H7 (cell line): ENCODE measurements around the gene STRA6. TPM values are rescaled to one million over a fixed set of nuclear protein-coding genes. Genes with fewer than 3 reads are reported as not detected.
A peak's percentile ranks its signal among the peaks of the same experiment; 100 is the strongest.

Source experiments
- DNase-seq: peaks from one replicate; pipeline ENCODE4 v3.0.0; 2012
- H3K27me3 ChIP-seq: 2 replicates; pipeline ENCODE4 v1.6.0; 2011; ENCODE audit warnings: mild to moderate bottlenecking, low read length; ENCODE audit not compliant: control insufficient read depth, insufficient read depth
- H3K36me3 ChIP-seq: replicated peaks from 2 replicates; pipeline ENCODE4 v1.5.1; 2011; ENCODE audit warnings: low read length; ENCODE audit not compliant: control insufficient read depth, insufficient read depth
- H3K4me3 ChIP-seq: 2 replicates; pipeline ENCODE4 v1.5.1; 2011; ENCODE audit warnings: low read depth, mild to moderate bottlenecking, control low read depth, low read length, moderate library complexity; ENCODE audit not compliant: insufficient read depth
- total RNA-seq: library from RNA; depleted of rRNA; stranded (reverse); fragments of >200 nt; shearing (Covaris generic); gene quantifications from 2 replicates; pipeline ENCODE4 v1.2.3, GENCODE V29; 2014

Gene STRA6
- total RNA-seq, 1 experiment from 2014 or later: 10.3 TPM

- no peaks in the 10 kb centered on the region for H3K36me3 ChIP-seq
- H3K27me3 ChIP-seq: peaks cover 4% of the 10 kb centered on the region
- H3K4me3 ChIP-seq: no peak overlapping the region
- no peak for DNase-seq
These were observed 31.9 kb upstream of the STRA6 start for GRCh38 chr15:74234598-74234875.

DNA sequence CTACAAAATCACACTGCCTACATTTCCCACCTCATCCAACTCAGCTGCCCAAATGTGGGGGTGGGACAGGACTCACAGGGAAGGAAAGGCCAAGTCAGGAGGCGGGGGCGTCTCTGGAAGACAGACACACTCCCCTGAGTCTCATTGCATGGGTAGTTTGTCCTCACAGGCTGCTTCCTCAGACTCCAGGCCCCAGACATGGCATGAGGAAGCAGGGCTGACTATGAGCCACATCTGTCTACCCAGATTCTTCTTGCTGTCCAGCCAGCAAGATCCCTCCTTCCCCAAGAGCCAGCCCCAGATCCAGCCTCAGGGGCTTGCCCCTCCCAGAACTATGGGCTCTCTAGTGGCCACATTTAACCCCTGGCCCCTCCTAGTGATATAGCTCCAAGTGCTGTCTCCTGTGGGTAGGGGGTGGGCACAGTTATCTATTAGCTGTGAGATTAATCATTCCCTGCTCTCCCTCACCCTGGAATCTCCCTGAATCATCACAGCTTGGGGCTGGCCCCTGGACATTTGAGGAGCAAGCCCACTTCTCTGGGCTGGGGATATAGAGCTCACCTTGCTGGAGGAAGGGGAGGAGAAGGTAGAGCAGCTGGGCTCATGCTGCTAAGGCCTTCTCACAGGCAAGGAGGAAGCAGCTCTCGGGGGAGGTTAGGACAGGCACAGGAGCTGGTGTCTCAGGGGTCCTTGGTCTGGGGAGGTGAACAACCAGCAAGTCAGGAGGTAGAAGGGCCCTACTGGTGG is 31.4 kb upstream of the STRA6 start:
- H3K4me3 ChIP-seq: no peak overlapping the region
- H3K36me3 ChIP-seq: no peaks in the 10 kb centered on the region
- H3K27me3 ChIP-seq: peaks cover 4% of the 10 kb centered on the region
- peak; percentile 50 for DNase-seq

GRCh38 chr15:74233373-74233772 is 30.8 kb upstream of the STRA6 start:
- Histone ChIP-seq H3K27me3 (peaks cover 4% of the 10 kb centered on the region), H3K36me3 (no peaks in the 10 kb centered on the region), H3K4me3 (no peak overlapping the region)
- DNase-seq: no peak

DNA sequence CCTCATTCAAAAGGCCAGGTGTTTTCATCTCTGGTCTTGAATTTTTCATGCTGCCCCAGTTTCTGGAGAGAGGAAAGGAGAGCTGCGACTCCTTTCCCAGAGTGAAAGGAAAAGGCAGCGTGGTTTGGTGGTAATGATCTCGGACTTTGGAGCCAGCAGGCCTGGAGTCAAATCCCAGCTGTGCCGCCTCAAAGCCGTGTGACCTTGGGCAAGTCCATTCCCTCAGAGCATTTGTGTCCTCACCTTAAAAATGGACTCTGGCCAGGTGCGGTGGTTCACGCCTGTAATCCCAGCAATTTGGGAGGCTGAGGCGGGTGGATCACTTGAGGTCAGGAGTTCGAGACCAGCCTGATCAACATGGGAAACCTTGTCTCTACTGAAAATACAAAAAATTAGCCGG is 28.9 kb upstream of the STRA6 start:
- peaks cover 11% of the 10 kb centered on the region for H3K27me3 ChIP-seq
- H3K4me3 ChIP-seq: no peak overlapping the region
- no peak for DNase-seq
- H3K36me3 ChIP-seq: no peaks in the 10 kb centered on the region

GRCh38 chr15:74229686-74230085 is 27.1 kb upstream of the STRA6 start:
- DNase-seq: no peak
- Histone ChIP-seq H3K4me3 (no peak overlapping the region), H3K27me3 (peaks cover 28% of the 10 kb centered on the region), H3K36me3 (no peaks in the 10 kb centered on the region)

GRCh38 chr15:74228723-74229081 is 26.1 kb upstream of the STRA6 start:
- Histone ChIP-seq H3K27me3 (peaks cover 38% of the 10 kb centered on the region), H3K36me3 (no peaks in the 10 kb centered on the region), H3K4me3 (no peak overlapping the region; the same call in 1 of the 2 replicates)
- peak; percentile 71 for DNase-seq

DNA sequence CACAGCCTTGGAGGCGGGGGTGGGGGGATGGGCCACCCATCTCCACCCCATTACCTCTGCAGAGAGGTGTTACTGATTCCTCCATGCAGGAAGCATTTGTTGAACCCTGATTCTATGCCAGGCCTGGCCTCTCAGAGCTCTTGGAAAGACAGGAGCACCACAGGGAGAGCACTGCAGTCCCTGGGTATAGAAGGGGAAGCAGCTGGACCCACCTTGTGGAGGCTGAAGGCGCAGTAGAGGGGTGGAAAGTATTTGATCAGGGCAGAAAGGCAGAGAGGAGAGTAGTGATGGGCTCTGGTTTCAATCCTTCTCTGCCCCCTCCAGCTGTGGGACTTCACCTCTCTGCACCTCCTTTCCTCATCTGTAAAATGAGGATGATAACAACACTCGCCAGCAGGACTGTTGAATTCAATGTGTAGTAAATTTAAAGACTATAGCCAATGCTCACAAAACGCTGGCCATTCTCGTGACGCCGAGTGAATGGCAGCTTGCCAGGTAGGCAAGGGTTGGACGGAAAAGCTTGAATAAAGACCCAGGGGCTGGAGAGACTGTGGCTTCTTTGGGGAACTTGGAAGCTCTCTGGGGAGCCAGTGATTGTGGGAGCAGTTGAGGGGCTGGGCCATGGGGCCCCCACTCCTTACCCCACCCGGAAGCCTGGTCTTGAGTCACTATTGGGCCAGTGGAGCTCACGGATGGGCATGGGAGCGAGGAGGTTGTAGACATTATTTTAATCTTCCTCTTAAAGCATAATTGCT is 25.6 kb upstream of the STRA6 start:
- DNase-seq: peak; percentile 60
- Histone ChIP-seq H3K4me3 (no peak overlapping the region; the same call in 1 of the 2 replicates), H3K36me3 (no peaks in the 10 kb centered on the region), H3K27me3 (peaks cover 42% of the 10 kb centered on the region)

DNA sequence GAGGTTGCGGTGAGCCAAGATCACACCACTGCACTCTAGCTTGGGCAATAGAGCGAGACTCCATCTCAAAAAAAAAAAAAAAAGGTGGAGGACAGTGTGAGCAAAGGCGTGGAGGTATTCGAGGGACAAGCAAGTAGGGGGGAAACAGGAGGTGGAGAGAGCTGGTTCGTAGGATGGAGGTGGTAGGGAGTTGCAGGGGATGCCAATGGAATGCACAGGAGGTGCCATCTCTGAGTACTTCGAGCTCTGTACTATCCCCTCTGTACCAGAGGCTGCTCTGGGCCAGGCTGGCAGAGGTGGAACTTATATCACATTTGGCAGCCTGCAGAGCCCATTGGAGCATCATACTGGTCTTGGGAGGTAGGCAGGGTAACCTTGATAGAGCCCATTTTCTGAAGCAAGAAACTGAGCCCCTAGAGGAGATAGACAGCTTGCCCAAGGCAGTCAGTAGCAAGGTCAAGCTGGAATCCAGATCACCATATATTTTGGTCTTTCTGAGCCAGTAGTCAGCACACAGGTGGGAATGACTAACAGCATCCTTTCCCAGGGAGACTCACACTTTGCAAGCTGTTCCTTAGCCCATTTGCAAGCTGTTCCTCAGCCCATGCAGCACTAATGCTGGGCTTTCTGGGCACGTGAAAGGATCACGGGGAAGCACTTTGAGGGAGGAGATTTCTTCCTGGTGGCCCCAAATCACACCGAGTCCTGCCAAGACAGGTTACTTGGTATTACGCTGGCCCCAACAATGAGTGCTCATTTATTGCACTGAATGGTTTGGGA is 24.4 kb upstream of the STRA6 start:
- Histone ChIP-seq H3K4me3 (no peak overlapping the region), H3K27me3 (peaks cover 53% of the 10 kb centered on the region), H3K36me3 (no peaks in the 10 kb centered on the region)
- no peak for DNase-seq

- Histone ChIP-seq H3K36me3 (no peaks in the 10 kb centered on the region), H3K27me3 (peaks cover 60% of the 10 kb centered on the region), H3K4me3 (no peak overlapping the region)
- DNase-seq: no peak
These were observed 23.3 kb upstream of the STRA6 start for GRCh38 chr15:74225928-74226327.

GRCh38 chr15:74222240-74223119 is 19.9 kb upstream of the STRA6 start:
- Histone ChIP-seq H3K4me3 (no peak overlapping the region), H3K27me3 (peaks cover 77% of the 10 kb centered on the region), H3K36me3 (no peaks in the 10 kb centered on the region)
- peak; percentile 74 for DNase-seq

DNA sequence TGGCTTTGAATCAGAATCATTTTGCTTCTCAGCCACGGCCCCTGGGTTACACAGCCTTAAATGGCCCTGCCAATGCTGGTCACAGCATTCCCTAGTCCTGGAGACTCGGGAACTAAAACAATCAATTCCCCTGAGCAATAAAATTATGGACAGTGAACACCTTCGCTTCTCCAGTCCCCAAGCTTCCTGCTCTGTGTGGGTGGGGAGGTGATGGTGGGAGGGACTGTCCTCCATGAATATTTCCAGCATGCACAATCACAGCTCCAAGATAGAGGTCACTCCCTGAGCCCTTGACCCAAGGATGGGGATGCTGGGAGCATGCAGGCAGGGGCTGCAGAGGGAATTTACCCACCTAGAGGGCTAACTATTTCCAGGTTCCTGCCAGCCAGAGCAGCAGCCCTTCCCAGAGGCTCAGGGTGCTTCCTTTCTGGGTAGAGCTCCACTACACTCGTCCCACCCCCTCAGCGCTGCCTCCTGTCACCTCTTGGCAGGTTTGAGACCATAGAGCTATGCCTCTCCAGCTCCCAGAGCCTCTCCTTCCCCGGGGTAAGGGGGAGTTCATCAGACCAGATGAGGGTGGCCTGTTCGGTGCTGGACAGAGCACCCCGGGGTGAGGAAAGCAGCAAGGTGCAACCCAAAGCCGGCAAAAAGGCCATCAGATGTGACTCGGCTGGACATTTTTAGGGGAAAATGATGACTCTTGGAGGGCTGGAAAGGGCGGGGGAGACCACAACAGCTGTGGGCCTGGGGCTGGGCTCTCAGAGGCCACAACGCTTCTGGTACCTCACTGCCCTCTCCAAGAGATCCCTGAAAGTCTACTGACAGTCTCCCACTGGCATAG is 19.0 kb upstream of the STRA6 start:
- Histone ChIP-seq H3K4me3 (no peak overlapping the region), H3K27me3 (peaks cover 73% of the 10 kb centered on the region), H3K36me3 (no peaks in the 10 kb centered on the region)
- DNase-seq: peak; percentile 58

DNA sequence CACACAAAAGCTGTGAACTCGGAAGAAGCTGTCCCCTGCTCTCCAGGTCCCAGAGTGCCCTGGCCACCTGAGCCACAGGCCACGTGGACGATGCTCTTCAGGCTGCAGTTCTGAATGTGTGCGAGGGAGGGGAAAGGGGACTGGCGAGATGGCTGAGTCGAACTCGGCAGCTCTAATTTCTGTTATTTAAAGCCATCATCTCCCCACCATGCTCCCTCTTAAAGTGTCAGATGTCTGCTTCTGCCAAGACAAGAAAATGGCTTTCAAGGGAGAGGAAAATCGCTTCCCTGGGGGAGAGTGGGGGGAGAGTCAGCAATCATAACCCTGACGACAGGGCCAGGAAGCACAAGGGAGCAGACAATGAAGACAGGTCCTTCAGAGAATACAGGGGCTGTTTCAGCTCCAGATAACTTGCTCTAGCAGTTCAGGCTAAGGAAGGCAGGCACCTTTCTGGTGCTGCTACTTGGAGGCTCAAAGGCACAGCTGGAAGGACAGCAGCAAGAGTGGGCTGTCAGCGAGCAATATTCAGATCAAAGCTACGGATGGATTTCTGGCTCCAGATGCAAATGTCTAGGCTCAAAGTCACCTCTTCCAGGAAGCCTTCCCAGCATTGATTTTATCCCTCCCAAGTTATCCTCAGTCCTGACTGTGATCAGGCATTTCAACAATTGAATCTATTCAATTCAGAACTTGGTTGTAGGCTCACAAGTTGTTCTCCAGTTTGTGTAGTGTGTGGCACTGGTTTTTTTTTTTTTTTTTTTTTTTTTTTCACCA is 18.1 kb upstream of the STRA6 start:
- no peak for DNase-seq
- Histone ChIP-seq H3K36me3 (no peaks in the 10 kb centered on the region), H3K27me3 (peaks cover 72% of the 10 kb centered on the region), H3K4me3 (no peak overlapping the region)
